NCI-H187 treated with DMSO at 0.1 percent for 48 hours (cell line): Measurements from ENCODE around the gene AGBL4.
"Not testable (repeated sequence)": the region's sequence is repeated elsewhere in the genome, so short reads cannot be mapped to it uniquely, and the experiment has no call there.

Experiments
- DNase-seq: peaks from one replicate; lab custom pipeline; 2025; lab: John Stamatoyannopoulos, UW

Gene AGBL4

GRCh38 chr1:49306507-49307070 lies 717.2 kb downstream of the AGBL4 start:
- DNase-seq = no peak

GRCh38 chr1:49302400-49302799 lies 721.4 kb downstream of the AGBL4 start:
- DNase-seq = not testable (repeated sequence)

GRCh38 chr1:49298304-49298703 lies 725.5 kb downstream of the AGBL4 start:
- no peak for DNase-seq

- DNase-seq = no peak
These were observed 726.0 kb downstream of the AGBL4 start for GRCh38 chr1:49297783-49298182.

GRCh38 chr1:49294539-49294938 lies 729.2 kb downstream of the AGBL4 start:
- DNase-seq = no peak

GRCh38 chr1:49293016-49293415 lies 730.7 kb downstream of the AGBL4 start:
- DNase-seq = no peak

- not testable (repeated sequence) for DNase-seq
These were observed 766.3 kb downstream of the AGBL4 start for GRCh38 chr1:49257211-49258049.

GRCh38 chr1:49252917-49253316 lies 770.8 kb downstream of the AGBL4 start:
- no peak for DNase-seq

GRCh38 chr1:49251019-49251784 lies 772.6 kb downstream of the AGBL4 start:
- DNase-seq = no peak

GRCh38 chr1:49240709-49241221 lies 783.0 kb downstream of the AGBL4 start:
- DNase-seq = no peak

- DNase-seq = no peak
These were observed 788.8 kb downstream of the AGBL4 start for GRCh38 chr1:49234988-49235387.

- no peak for DNase-seq
These were observed 794.2 kb downstream of the AGBL4 start for GRCh38 chr1:49229555-49229954.

GRCh38 chr1:49226758-49227157 lies 797.0 kb downstream of the AGBL4 start:
- no peak for DNase-seq

GRCh38 chr1:49225464-49225863 lies 798.3 kb downstream of the AGBL4 start:
- DNase-seq = no peak

- DNase-seq = no peak
These were observed 810.5 kb downstream of the AGBL4 start for GRCh38 chr1:49213301-49213700.

GRCh38 chr1:49208712-49209111 lies 815.0 kb downstream of the AGBL4 start:
- DNase-seq = no peak

GRCh38 chr1:49204720-49205119 lies 819.0 kb downstream of the AGBL4 start:
- DNase-seq = no peak

- DNase-seq = no peak
These were observed 823.0 kb downstream of the AGBL4 start for GRCh38 chr1:49200738-49201137.

- no peak for DNase-seq
These were observed 824.2 kb downstream of the AGBL4 start for GRCh38 chr1:49199564-49199963.

GRCh38 chr1:49197081-49197480 lies 826.7 kb downstream of the AGBL4 start:
- DNase-seq = no peak

- DNase-seq = no peak
These were observed 833.6 kb downstream of the AGBL4 start for GRCh38 chr1:49190138-49190537.

- no peak for DNase-seq
These were observed 836.7 kb downstream of the AGBL4 start for GRCh38 chr1:49187056-49187455.
